Vagina (tissue), 2 donors: Measurements from ENCODE around the gene ZBTB45. TPM values are rescaled to one million over a fixed set of nuclear protein-coding genes. Genes with fewer than 3 reads are reported as not detected.
A peak's percentile ranks its signal among the peaks of the same experiment; 100 is the strongest.

Source experiments
- DNase-seq, 2 donors: peaks; one replicate each; pipeline ENCODE4 v3.0.0-alpha.2; 2017; ENCODE audit errors: extremely low spot score in 2 of 2
- H3K27ac ChIP-seq: fragments of 200-600 bp; sonication (generic); one replicate; pipeline ENCODE4 v1.5.1; 2019
- H3K27me3 ChIP-seq: fragments of 200-600 bp; sonication (generic); one replicate; pipeline ENCODE4 v1.5.1; 2019
- H3K36me3 ChIP-seq, 2 donors: fragments of 200-600 bp; sonication (generic); one replicate each; pipeline ENCODE4 v1.5.1; 2017 to 2019
- H3K4me1 ChIP-seq: fragments of 200-600 bp; sonication (generic); one replicate; pipeline ENCODE4 v1.5.1; 2019
- H3K4me3 ChIP-seq, 2 donors: fragments of 200-600 bp; sonication (generic); 1 replicate in 1 of 2; 2 replicates in 1 of 2; pipeline ENCODE4 v1.5.1; 2016 to 2019
- H3K9me3 ChIP-seq: fragments of 200-600 bp; sonication (generic); one replicate; pipeline ENCODE4 v1.5.1; 2019
- CTCF ChIP-seq, 3 experiments: fragments of 450-650 bp in 2 of 3; fragments of 200-600 bp in 1 of 3; sonication (generic) in 1 of 3; IDR thresholded peaks; one replicate each; pipeline ENCODE4 v1.5.1; 2017 to 2019; ENCODE audit warnings: antibody characterized with exemption in 3 of 3, mild to moderate bottlenecking in 2 of 3, moderate library complexity in 2 of 3
- POLR2A ChIP-seq, 2 donors: fragments of 450-650 bp; IDR thresholded peaks; one replicate each; pipeline ENCODE4 v1.6.1; 2017; ENCODE audit warnings: antibody characterized with exemption in 2 of 2, mild to moderate bottlenecking in 2 of 2, moderate library complexity in 2 of 2
- POLR2AphosphoS5 ChIP-seq, 2 donors: sonication (generic); formaldehyde crosslinking; IDR thresholded peaks; one replicate each; pipeline ENCODE4 v1.9.0; 2017; ENCODE audit warnings: antibody characterized with exemption in 2 of 2, mild to moderate bottlenecking in 2 of 2, low read depth in 1 of 2; ENCODE audit not compliant: insufficient read depth in 1 of 2
- intact Hi-C: fragments of 100-400 bp; cut with DNase I; formaldehyde crosslinking; loops from one replicate; pipeline ENCODE4 v1.15.1; 2023
- total RNA-seq: library from RNA; depleted of rRNA; stranded (reverse); fragments of >200 nt; gene quantifications from one replicate; pipeline ENCODE4 v1.2.3, GENCODE V29; 2016

ZBTB45 gene
- total RNA-seq, 1 donor from 2014 or later = 14.0 TPM

GRCh38 chr19:58522709-58523108, 3.1 kb upstream of the ZBTB45 start:
- Histone ChIP-seq H3K27me3 (no peaks in the 10 kb centered on the region), H3K4me3 (no peak overlapping the region), H3K4me1 (peaks cover 21% of the 10 kb centered on the region), H3K36me3 (no peaks in the 10 kb centered on the region), H3K27ac (no peak overlapping the region), H3K9me3 (no peaks in the 10 kb centered on the region)
- no peak for TF ChIP-seq CTCF (IDR thresholded peaks at IDR 0.05)
- no peak for TF ChIP-seq POLR2AphosphoS5 (IDR thresholded peaks at IDR 0.05; ENCODE audit: insufficient read depth in 1 of 2, low read depth in 1 of 2)
- no peak for TF ChIP-seq POLR2A (IDR thresholded peaks at IDR 0.05)
- DNase-seq = no peak
- intact Hi-C loops = no loop called here

GRCh38 chr19:58521651-58522050, 2.0 kb upstream of the ZBTB45 start:
- no peaks in the 10 kb centered on the region for H3K27me3 ChIP-seq
- H3K36me3 ChIP-seq = peaks cover 0 to 7% of the 10 kb centered on the region in 2 donors
- H3K27ac ChIP-seq = no peak overlapping the region
- H3K4me3 ChIP-seq = no peak overlapping the region
- intact Hi-C loops = no loop called here
- no peak for DNase-seq
- H3K4me1 ChIP-seq = peaks cover 28% of the 10 kb centered on the region
- TF ChIP-seq POLR2A (IDR thresholded peaks at IDR 0.05) (no peak), CTCF (IDR thresholded peaks at IDR 0.05) (no peak), POLR2AphosphoS5 (IDR thresholded peaks at IDR 0.05; ENCODE audit: insufficient read depth in 1 of 2, low read depth in 1 of 2) (no peak)
- no peaks in the 10 kb centered on the region for H3K9me3 ChIP-seq

- Histone ChIP-seq H3K4me3 (peak overlapping the region; percentile 76 to 93), H3K36me3 (peaks cover 0 to 18% of the 10 kb centered on the region in 2 donors), H3K27ac (peak overlapping the region; percentile 97), H3K27me3 (no peaks in the 10 kb centered on the region), H3K4me1 (peaks cover 41% of the 10 kb centered on the region), H3K9me3 (no peaks in the 10 kb centered on the region)
- no peak for DNase-seq
- intact Hi-C loops = no loop called here
- TF ChIP-seq POLR2AphosphoS5 (IDR thresholded peaks at IDR 0.05; ENCODE audit: insufficient read depth in 1 of 2, low read depth in 1 of 2) (no peak), CTCF (IDR thresholded peaks at IDR 0.05) (no peak), POLR2A (IDR thresholded peaks at IDR 0.05) (no peak)
These were observed 618 bp upstream of the ZBTB45 start for GRCh38 chr19:58520257-58520599.

GRCh38 chr19:58519087-58519354, 589 bp downstream of the ZBTB45 start:
- Histone ChIP-seq H3K27me3 (no peaks in the 10 kb centered on the region), H3K4me1 (peaks cover 53% of the 10 kb centered on the region), H3K9me3 (no peaks in the 10 kb centered on the region), H3K4me3 (peak overlapping the region; percentile 76 to 93), H3K36me3 (peaks cover 0 to 18% of the 10 kb centered on the region in 2 donors), H3K27ac (peak overlapping the region; percentile 97)
- intact Hi-C loops = no loop called here
- no peak for DNase-seq
- no peak for TF ChIP-seq POLR2A (IDR thresholded peaks at IDR 0.05)
- TF ChIP-seq POLR2AphosphoS5 (IDR thresholded peaks at IDR 0.05; ENCODE audit: insufficient read depth in 1 of 2, low read depth in 1 of 2) = no peak
- no peak for TF ChIP-seq CTCF (IDR thresholded peaks at IDR 0.05)

GRCh38 chr19:58518256-58519086, 1.1 kb downstream of the ZBTB45 start:
- TF ChIP-seq POLR2A (IDR thresholded peaks at IDR 0.05) (no peak), POLR2AphosphoS5 (IDR thresholded peaks at IDR 0.05; ENCODE audit: insufficient read depth in 1 of 2, low read depth in 1 of 2) (no peak), CTCF (IDR thresholded peaks at IDR 0.05) (peak in 2 of 3 experiments; percentile 16 to 43)
- DNase-seq = no peak
- Histone ChIP-seq H3K27me3 (no peaks in the 10 kb centered on the region), H3K36me3 (peaks cover 0 to 18% of the 10 kb centered on the region in 2 donors), H3K27ac (peak overlapping the region; percentile 97), H3K4me1 (peaks cover 59% of the 10 kb centered on the region), H3K4me3 (peak overlapping the region; percentile 76 to 93), H3K9me3 (no peaks in the 10 kb centered on the region)
- intact Hi-C loops = no loop called here
